K562 (cell line): ENCODE measurements around the gene FUT2. TPM values are rescaled to one million over a fixed set of nuclear protein-coding genes. Genes with fewer than 3 reads are reported as not detected.
A peak's percentile ranks its signal among the peaks of the same experiment; 100 is the strongest.

Source experiments
- ASH1L ChIP-seq: fragments of 450-650 bp; IDR thresholded peaks from 2 replicates; pipeline ENCODE4 v1.6.1; 2018; ENCODE audit warnings: borderline replicate concordance, mild to moderate bottlenecking, low read depth; ENCODE audit not compliant: partially characterized antibody
- CHD1 ChIP-seq: fragments of 200-600 bp; sonication (generic); IDR thresholded peaks from one replicate; pipeline ENCODE4 v1.6.1; 2012; ENCODE audit warnings: mild to moderate bottlenecking, moderate library complexity, low read length, inconsistent platforms
- ETV5 ChIP-seq: sonication (generic); formaldehyde crosslinking; IDR thresholded peaks from 2 replicates; pipeline ENCODE4 v1.4.0; 2020; ENCODE audit warnings: low read depth, mild to moderate bottlenecking, missing genetic modification reagents
- HDAC3 ChIP-seq: fragments of 450-650 bp; IDR thresholded peaks from 2 replicates; pipeline ENCODE4 v1.6.1; 2018; ENCODE audit warnings: borderline replicate concordance, mild to moderate bottlenecking, moderate library complexity; ENCODE audit not compliant: partially characterized antibody
- HDGF ChIP-seq: fragments of 450-650 bp; IDR thresholded peaks from 2 replicates; pipeline ENCODE4 v1.6.1; 2016
- HOXB6 ChIP-seq: fragments of 250-450 bp; sonication (Bioruptor Pico); IDR thresholded peaks from 2 replicates; pipeline ENCODE4 v1.5.1; 2022; ENCODE audit warnings: mild to moderate bottlenecking, borderline replicate concordance
- JUND ChIP-seq, 2 experiments: IDR thresholded peaks; 2 replicates in 1 of 2; 3 replicates in 1 of 2; pipeline ENCODE4 v1.6.1; 2011; ENCODE audit warnings: borderline replicate concordance in 2 of 2, low read depth in 2 of 2, low read length in 2 of 2, improper control_type of control experiment in 1 of 2, missing biosample characterization in 1 of 2, missing genetic modification characterization in 1 of 2, missing genetic modification reagents in 1 of 2
- MAFK ChIP-seq: IDR thresholded peaks from 2 replicates; pipeline ENCODE4 v1.6.1; 2011; ENCODE audit warnings: low read length, improper control_type of control experiment
- MYC ChIP-seq, 2 experiments: fragments of 250-450 bp in 1 of 2; sonication (Bioruptor Pico) in 1 of 2; IDR thresholded peaks; 2 replicates each; pipeline versions ENCODE4 v1.5.1 to v1.6.1; 2012 to 2021; ENCODE audit warnings: low read depth in 2 of 2, borderline replicate concordance in 1 of 2, improper control_type of control experiment in 1 of 2, low read length in 1 of 2, mild to moderate bottlenecking in 1 of 2, moderate library complexity in 1 of 2
- POLR2AphosphoS5 ChIP-seq: IDR thresholded peaks from 2 replicates; pipeline ENCODE4 v1.6.1; 2011; ENCODE audit warnings: mild to moderate bottlenecking, low read depth, low read length, moderate library complexity; ENCODE audit not compliant: control insufficient read depth, insufficient read depth
- SETDB1 ChIP-seq: IDR thresholded peaks from one replicate; pipeline ENCODE4 v1.6.1; 2012; ENCODE audit warnings: low read length, control low read depth, inconsistent platforms
- TCF7 ChIP-seq: sonication (generic); IDR thresholded peaks from 2 replicates; pipeline ENCODE4 v1.6.1; 2016; ENCODE audit warnings: antibody characterized with exemption, borderline replicate concordance
- TEAD2 ChIP-seq: fragments of 450-650 bp; IDR thresholded peaks from 2 replicates; pipeline ENCODE4 v1.6.1; 2016; ENCODE audit warnings: missing genetic modification characterization, control low read depth, missing compliant biosample characterization
- TRIM24 ChIP-seq, 2 experiments: fragments of 450-650 bp; IDR thresholded peaks; 2 replicates each; pipeline ENCODE4 v1.6.1; 2016
- ZFX ChIP-seq: sonication (generic); formaldehyde crosslinking; IDR thresholded peaks from 2 replicates; pipeline ENCODE4 v1.8.0; 2022; ENCODE audit warnings: mild to moderate bottlenecking, missing genetic modification reagents, moderate library complexity
- ZKSCAN3 ChIP-seq: fragments of 250-450 bp; sonication (Bioruptor Pico); IDR thresholded peaks from 2 replicates; pipeline ENCODE4 v1.4.0; 2020
- ZNF324 ChIP-seq: fragments of 250-450 bp; sonication (Bioruptor Pico); IDR thresholded peaks from 2 replicates; pipeline ENCODE4 v1.4.0; 2020; ENCODE audit warnings: mild to moderate bottlenecking
- polyA plus RNA-seq, 8 experiments: library from polyadenylated mRNA; depleted of rRNA in 4 of 8; stranded (reverse) in 5 of 8; unstranded in 3 of 8; fragments of >200 nt; fragmentation: Nextera tagmentation in 2 of 8; fragmentation: Illumina TruSeq in 1 of 8; extraction: Ambion mirVana in 2 of 8; extraction: Trizol in 1 of 8; gene quantifications; 2 replicates each; pipeline versions ENCODE4 v1.2.1 to v1.2.3, GENCODE V29; 2011 to 2014; ENCODE audit warnings: inconsistent platforms in 1 of 8, missing spikeins in 1 of 8
- total RNA-seq, 7 experiments: library from RNA; depleted of rRNA in 6 of 7; stranded (reverse); fragments of >200 nt in 6 of 7; fragmentation: Illumina TruSeq in 2 of 7; extraction: Trizol in 2 of 7; gene quantifications; 2 replicates each; pipeline versions ENCODE4 v1.2.1 to v1.2.3, GENCODE V29; 2011 to 2021; ENCODE audit warnings: low replicate concordance in 1 of 7
- TF ChIP-seq, protein P1 (sequence below), 3 experiments: IDR thresholded peaks in 2 of 3; conservative IDR thresholded peaks in 1 of 3; 2 replicates each; pipeline ENCODE4 v1.5.1; 2011 to 2012; ENCODE audit warnings: low read length in 3 of 3, mild to moderate bottlenecking in 3 of 3, control low read depth in 2 of 3, improper control_type of control experiment in 1 of 3, inconsistent platforms in 1 of 3, low read depth in 1 of 3, mixed read lengths in 1 of 3, moderate library complexity in 1 of 3; ENCODE audit not compliant: insufficient read depth in 2 of 3
- TF ChIP-seq, protein P2 (sequence below): sonication (generic); formaldehyde crosslinking; IDR thresholded peaks from 2 replicates; pipeline ENCODE4 v1.8.0; 2022; ENCODE audit warnings: mild to moderate bottlenecking, missing genetic modification reagents
- TF ChIP-seq, protein P3 (sequence below), 2 experiments: fragments of 450-650 bp; conservative IDR thresholded peaks; 2 replicates each; pipeline ENCODE4 v1.6.1; 2017; ENCODE audit warnings: mild to moderate bottlenecking in 2 of 2, moderate library complexity in 2 of 2
- TF ChIP-seq, protein P4 (sequence below): fragments of 250-450 bp; sonication (Bioruptor Pico); IDR thresholded peaks from 2 replicates; pipeline ENCODE4 v1.8.0; 2022; ENCODE audit warnings: inconsistent platforms

The FUT2 gene
- total and polyA plus RNA-seq, 9 of the 15 experiments (the other 6 are each of a cell fraction or from before 2014, with no cell fraction given) = 0.03 to 0.04 TPM; not detected in 7

DNA sequence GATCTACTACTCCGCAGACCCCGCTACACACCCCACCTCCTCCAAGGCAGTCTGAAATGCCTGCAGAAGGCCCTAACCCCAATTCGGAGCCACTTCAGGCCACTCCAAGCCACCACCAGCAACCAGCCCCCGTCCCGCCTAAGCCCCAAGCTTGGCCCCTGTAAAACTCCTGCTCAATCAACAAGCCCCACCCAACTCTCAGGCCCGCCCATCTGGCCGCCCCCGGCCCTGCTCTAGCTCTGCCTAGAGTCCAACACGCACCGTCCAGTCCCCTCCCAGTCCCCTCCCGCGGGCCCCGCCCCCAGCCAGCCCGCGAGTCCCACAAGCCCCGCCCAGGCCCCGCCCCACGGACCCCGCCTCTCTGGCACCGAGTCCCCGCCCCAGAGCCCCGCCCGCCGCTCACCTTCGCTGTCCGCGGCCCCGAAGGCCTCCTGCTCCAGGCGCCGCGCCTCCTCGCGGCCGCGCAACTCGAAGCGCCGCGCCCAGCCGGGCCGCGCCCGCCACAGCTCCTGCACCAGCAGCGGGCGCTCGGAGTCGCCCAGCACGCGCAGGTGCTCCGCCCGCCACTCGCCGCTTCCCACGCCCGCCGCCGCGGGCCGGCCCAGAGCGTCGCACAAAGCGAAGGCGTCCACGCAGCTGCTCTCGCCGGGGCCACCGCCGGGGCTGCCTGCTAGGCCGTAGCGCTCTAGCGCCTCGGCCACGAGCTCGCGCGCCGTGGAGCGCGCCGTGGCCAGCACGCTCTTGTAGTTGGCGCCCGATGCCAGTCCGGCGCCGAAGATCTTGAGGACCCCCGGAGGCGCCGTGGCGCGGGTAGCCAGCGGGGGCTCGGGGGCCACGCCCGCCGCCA, 43.0 kb downstream of the FUT2 start (continued):
- TF ChIP-seq CHD1 (peak; percentile 50), MAFK (no peak), TCF7 (0 out of 2 replicates have a peak, but pooled peaks have one; percentile 36), HDAC3 (no peak), ASH1L (no peak), SETDB1 (no peak), ZFX (CRISPR knock-in tag) (peak; percentile 63), HDGF (0 out of 2 replicates have a peak, but pooled peaks have one; percentile 67), JUND (IDR thresholded peaks at IDR 0.05; ENCODE audit: borderline replicate concordance, low read depth, low read length) (peak; percentile 32; the same call in 1 of the 2 replicates), JUND (tag; IDR thresholded peaks at IDR 0.05; ENCODE audit: borderline replicate concordance, low read depth, low read length) (no peak; the same call in 2 of the 3 replicates), ZKSCAN3 (CRISPR knock-in tag) (no peak), TRIM24 (IDR thresholded peaks at IDR 0.05) (no peak), POLR2AphosphoS5 (no peak; the same call in 1 of the 2 replicates), TEAD2 (no peak), HOXB6 (CRISPR knock-in tag) (no peak), ETV5 (CRISPR knock-in tag) (0 out of 2 replicates have a peak, but pooled peaks have one; percentile 14), ZNF324 (CRISPR knock-in tag) (no peak), MYC (IDR thresholded peaks at IDR 0.05; ENCODE audit: low read depth, low read length) (peak; percentile 80), MYC (CRISPR knock-in tag; IDR thresholded peaks at IDR 0.05; ENCODE audit: borderline replicate concordance, low read depth) (no peak)
- TF ChIP-seq, protein P1, sequence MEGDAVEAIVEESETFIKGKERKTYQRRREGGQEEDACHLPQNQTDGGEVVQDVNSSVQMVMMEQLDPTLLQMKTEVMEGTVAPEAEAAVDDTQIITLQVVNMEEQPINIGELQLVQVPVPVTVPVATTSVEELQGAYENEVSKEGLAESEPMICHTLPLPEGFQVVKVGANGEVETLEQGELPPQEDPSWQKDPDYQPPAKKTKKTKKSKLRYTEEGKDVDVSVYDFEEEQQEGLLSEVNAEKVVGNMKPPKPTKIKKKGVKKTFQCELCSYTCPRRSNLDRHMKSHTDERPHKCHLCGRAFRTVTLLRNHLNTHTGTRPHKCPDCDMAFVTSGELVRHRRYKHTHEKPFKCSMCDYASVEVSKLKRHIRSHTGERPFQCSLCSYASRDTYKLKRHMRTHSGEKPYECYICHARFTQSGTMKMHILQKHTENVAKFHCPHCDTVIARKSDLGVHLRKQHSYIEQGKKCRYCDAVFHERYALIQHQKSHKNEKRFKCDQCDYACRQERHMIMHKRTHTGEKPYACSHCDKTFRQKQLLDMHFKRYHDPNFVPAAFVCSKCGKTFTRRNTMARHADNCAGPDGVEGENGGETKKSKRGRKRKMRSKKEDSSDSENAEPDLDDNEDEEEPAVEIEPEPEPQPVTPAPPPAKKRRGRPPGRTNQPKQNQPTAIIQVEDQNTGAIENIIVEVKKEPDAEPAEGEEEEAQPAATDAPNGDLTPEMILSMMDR (IDR thresholded peaks at IDR 0.05 in 2 of 3, conservative IDR thresholded peaks at IDR 0.05 in 1 of 3; ENCODE audit: insufficient read depth in 2 of 3, low read depth in 1 of 3, low read length in 3 of 3) = peak in 2 of 3 experiments; percentile 88 to 98; a peak in 5 of 6 replicates
- TF ChIP-seq, protein P2, sequence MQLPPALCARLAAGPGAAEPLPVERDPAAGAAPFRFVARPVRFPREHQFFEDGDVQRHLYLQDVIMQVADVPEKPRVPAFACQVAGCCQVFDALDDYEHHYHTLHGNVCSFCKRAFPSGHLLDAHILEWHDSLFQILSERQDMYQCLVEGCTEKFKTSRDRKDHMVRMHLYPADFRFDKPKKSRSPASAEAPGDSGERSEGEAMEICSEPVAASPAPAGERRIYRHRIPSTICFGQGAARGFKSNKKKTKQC (CRISPR knock-in tag) = peak; percentile 51; the same call in 1 of the 2 replicates
- TF ChIP-seq, protein P3, sequence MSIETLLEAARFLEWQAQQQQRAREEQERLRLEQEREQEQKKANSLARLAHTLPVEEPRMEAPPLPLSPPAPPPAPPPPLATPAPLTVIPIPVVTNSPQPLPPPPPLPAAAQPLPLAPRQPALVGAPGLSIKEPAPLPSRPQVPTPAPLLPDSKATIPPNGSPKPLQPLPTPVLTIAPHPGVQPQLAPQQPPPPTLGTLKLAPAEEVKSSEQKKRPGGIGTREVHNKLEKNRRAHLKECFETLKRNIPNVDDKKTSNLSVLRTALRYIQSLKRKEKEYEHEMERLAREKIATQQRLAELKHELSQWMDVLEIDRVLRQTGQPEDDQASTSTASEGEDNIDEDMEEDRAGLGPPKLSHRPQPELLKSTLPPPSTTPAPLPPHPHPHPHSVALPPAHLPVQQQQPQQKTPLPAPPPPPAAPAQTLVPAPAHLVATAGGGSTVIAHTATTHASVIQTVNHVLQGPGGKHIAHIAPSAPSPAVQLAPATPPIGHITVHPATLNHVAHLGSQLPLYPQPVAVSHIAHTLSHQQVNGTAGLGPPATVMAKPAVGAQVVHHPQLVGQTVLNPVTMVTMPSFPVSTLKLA (conservative IDR thresholded peaks at IDR 0.05) = no peak
- TF ChIP-seq, protein P4, sequence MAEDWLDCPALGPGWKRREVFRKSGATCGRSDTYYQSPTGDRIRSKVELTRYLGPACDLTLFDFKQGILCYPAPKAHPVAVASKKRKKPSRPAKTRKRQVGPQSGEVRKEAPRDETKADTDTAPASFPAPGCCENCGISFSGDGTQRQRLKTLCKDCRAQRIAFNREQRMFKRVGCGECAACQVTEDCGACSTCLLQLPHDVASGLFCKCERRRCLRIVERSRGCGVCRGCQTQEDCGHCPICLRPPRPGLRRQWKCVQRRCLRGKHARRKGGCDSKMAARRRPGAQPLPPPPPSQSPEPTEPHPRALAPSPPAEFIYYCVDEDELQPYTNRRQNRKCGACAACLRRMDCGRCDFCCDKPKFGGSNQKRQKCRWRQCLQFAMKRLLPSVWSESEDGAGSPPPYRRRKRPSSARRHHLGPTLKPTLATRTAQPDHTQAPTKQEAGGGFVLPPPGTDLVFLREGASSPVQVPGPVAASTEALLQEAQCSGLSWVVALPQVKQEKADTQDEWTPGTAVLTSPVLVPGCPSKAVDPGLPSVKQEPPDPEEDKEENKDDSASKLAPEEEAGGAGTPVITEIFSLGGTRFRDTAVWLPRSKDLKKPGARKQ (CRISPR knock-in tag) = no peak
